Neural progenitor cell (in vitro differentiated cells): ENCODE data around the gene TMCC1. TPM values are rescaled to one million over a fixed set of nuclear protein-coding genes. Genes with fewer than 3 reads are reported as not detected.

ENCODE experiments used
- DNase-seq: peaks from one replicate; pipeline ENCODE4 v3.0.0-alpha.2; 2016; ENCODE audit warnings: low spot score
- H2AFZ ChIP-seq: fragments of 200-600 bp; sonication (generic); replicated peaks from 2 replicates; pipeline ENCODE4 v1.6.1; 2016; ENCODE audit warnings: antibody characterized with exemption
- H3F3A ChIP-seq: fragments of 200-600 bp; sonication (generic); 2 replicates; pipeline ENCODE4 v1.6.1; 2016; ENCODE audit warnings: antibody characterized with exemption, low read depth
- H3K27ac ChIP-seq: fragments of 200-600 bp; sonication (generic); 2 replicates; pipeline ENCODE4 v1.5.1; 2016; ENCODE audit warnings: mild to moderate bottlenecking
- H3K27me3 ChIP-seq: fragments of 200-600 bp; sonication (generic); 2 replicates; pipeline ENCODE4 v1.6.1; 2016; ENCODE audit warnings: mild to moderate bottlenecking, moderate library complexity
- H3K36me3 ChIP-seq: fragments of 200-600 bp; sonication (generic); 2 replicates; pipeline ENCODE4 v1.5.1; 2016
- H3K4me1 ChIP-seq: fragments of 200-600 bp; sonication (generic); 2 replicates; pipeline ENCODE4 v1.6.1; 2016; ENCODE audit warnings: mixed run types
- H3K4me2 ChIP-seq: fragments of 200-600 bp; sonication (generic); 2 replicates; pipeline ENCODE4 v1.6.1; 2016
- H3K4me3 ChIP-seq: fragments of 200-600 bp; sonication (generic); 2 replicates; pipeline ENCODE4 v1.5.1; 2016
- H3K79me2 ChIP-seq: fragments of 200-600 bp; sonication (generic); 2 replicates; pipeline ENCODE4 v1.6.1; 2016; ENCODE audit warnings: low read depth
- H3K9ac ChIP-seq: fragments of 200-600 bp; sonication (generic); 2 replicates; pipeline ENCODE4 v1.6.1; 2016
- H3K9me3 ChIP-seq: fragments of 200-600 bp; sonication (generic); 2 replicates; pipeline ENCODE4 v1.5.1; 2016; ENCODE audit warnings: low read depth
- H4K20me1 ChIP-seq: fragments of 200-600 bp; sonication (generic); 2 replicates; pipeline ENCODE4 v1.6.1; 2016; ENCODE audit warnings: low read depth
- H3K27ac Mint-ChIP-seq: 3 replicates; pipeline ENCODE4 v1.8.0; 2021; ENCODE audit warnings: mixed read lengths
- H3K27me3 Mint-ChIP-seq: 2 replicates; pipeline ENCODE4 v1.8.0; 2022; ENCODE audit warnings: low read depth, mild to moderate bottlenecking, inconsistent platforms, moderate library complexity, mixed read lengths; ENCODE audit not compliant: insufficient read depth
- H3K36me3 Mint-ChIP-seq: 3 replicates; pipeline ENCODE4 v1.8.0; 2021; ENCODE audit warnings: mixed read lengths
- H3K4me1 Mint-ChIP-seq: 3 replicates; pipeline ENCODE4 v1.8.0; 2021; ENCODE audit warnings: mixed read lengths
- H3K4me3 Mint-ChIP-seq: 3 replicates; pipeline ENCODE4 v1.8.0; 2021; ENCODE audit warnings: mild to moderate bottlenecking, moderate library complexity, mixed read lengths
- H3K9me3 Mint-ChIP-seq: 3 replicates; pipeline ENCODE4 v1.8.0; 2020; ENCODE audit warnings: mixed read lengths
- EZH2 ChIP-seq: fragments of 200-600 bp; sonication (generic); IDR thresholded peaks from 2 replicates; pipeline ENCODE4 v1.6.1; 2017; ENCODE audit warnings: antibody characterized with exemption, mild to moderate bottlenecking, moderate library complexity
- EZH2phosphoT487 ChIP-seq: fragments of 200-600 bp; sonication (generic); IDR thresholded peaks from 2 replicates; pipeline ENCODE4 v1.6.1; 2017; ENCODE audit warnings: antibody characterized with exemption
- total RNA-seq: library from RNA; depleted of rRNA; stranded (reverse); fragments of >200 nt; gene quantifications from 2 replicates; pipeline ENCODE4 v1.2.3, GENCODE V29; 2015; ENCODE audit warnings: low replicate concordance
- TF ChIP-seq, protein P1 (sequence below): fragments of 200-600 bp; sonication (generic); IDR thresholded peaks from 2 replicates; pipeline ENCODE4 v1.5.1; 2017; ENCODE audit warnings: antibody characterized with exemption, mild to moderate bottlenecking

The TMCC1 gene
- total RNA-seq, 1 donor from 2014 or later, result 29.8 TPM

DNA sequence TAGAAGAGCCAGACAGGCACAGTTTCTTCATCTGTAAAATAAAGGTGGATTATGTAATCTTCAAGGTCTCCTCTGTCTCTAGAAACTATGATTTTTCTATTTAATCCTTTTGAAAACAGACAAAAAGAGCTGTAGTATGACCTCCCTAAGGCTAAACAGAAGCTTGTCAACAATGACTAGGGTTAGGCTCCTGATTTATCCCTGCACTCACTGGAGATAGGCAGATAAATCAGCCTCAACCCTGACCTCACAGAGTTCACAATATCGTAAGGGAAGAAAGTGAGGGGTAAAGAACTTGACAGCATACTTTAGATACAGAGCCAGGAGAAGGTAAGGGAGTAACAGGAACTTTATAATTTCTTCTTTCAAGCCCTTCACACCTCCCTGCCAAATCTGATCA is 124.8 kb downstream of the TMCC1 start:
- Histone ChIP-seq H3K79me2 (peaks cover 35% of the 10 kb centered on the region), H3K4me2 (peak overlapping the region; percentile 28), H3K4me1 (peaks cover 12% of the 10 kb centered on the region), H3K9me3 (no peaks in the 10 kb centered on the region), H3K4me3 (no peak overlapping the region), H3F3A (no peaks in the 10 kb centered on the region), H2AFZ (no peak overlapping the region), H3K36me3 (no peaks in the 10 kb centered on the region), H3K27ac (no peak overlapping the region), H3K9ac (no peak overlapping the region), H3K27me3 (no peaks in the 10 kb centered on the region), H4K20me1 (peaks cover 11% of the 10 kb centered on the region)
- DNase-seq, result no peak
- H3K27me3 Mint-ChIP-seq, result no peaks in the 10 kb centered on the region
- H3K36me3 Mint-ChIP-seq, result no peaks in the 10 kb centered on the region
- no peak overlapping the region for H3K27ac Mint-ChIP-seq
- H3K4me3 Mint-ChIP-seq, result no peak overlapping the region
- no peaks in the 10 kb centered on the region for H3K9me3 Mint-ChIP-seq
- H3K4me1 Mint-ChIP-seq, result peaks cover 7% of the 10 kb centered on the region
- TF ChIP-seq EZH2phosphoT487 (no peak), EZH2 (no peak)
- TF ChIP-seq, protein P1, sequence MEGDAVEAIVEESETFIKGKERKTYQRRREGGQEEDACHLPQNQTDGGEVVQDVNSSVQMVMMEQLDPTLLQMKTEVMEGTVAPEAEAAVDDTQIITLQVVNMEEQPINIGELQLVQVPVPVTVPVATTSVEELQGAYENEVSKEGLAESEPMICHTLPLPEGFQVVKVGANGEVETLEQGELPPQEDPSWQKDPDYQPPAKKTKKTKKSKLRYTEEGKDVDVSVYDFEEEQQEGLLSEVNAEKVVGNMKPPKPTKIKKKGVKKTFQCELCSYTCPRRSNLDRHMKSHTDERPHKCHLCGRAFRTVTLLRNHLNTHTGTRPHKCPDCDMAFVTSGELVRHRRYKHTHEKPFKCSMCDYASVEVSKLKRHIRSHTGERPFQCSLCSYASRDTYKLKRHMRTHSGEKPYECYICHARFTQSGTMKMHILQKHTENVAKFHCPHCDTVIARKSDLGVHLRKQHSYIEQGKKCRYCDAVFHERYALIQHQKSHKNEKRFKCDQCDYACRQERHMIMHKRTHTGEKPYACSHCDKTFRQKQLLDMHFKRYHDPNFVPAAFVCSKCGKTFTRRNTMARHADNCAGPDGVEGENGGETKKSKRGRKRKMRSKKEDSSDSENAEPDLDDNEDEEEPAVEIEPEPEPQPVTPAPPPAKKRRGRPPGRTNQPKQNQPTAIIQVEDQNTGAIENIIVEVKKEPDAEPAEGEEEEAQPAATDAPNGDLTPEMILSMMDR, result no peak

DNA sequence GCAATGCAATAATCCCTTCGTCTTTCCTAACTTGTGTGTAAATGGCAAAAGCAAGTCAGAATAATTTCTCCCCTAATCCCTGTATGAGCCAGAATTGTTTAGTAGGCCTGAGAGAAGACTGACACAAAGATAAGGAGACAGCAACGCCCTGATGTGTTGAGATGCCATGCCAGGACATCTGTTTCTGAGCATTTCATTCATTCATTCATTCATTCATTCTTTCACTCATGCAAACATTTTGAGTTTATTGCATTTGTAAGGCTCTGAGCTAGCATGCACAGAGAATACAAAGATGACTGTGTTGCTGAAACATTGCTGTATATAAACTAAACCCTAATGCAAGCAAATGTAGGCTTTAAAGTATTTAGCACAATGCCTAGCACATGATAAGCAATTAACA is 127.4 kb downstream of the TMCC1 start:
- Histone ChIP-seq H3K4me2 (no peak overlapping the region), H2AFZ (no peak overlapping the region), H3K79me2 (peaks cover 35% of the 10 kb centered on the region), H3K4me3 (no peak overlapping the region), H3K36me3 (no peaks in the 10 kb centered on the region), H4K20me1 (peaks cover 11% of the 10 kb centered on the region), H3K27me3 (no peaks in the 10 kb centered on the region), H3K9me3 (no peaks in the 10 kb centered on the region), H3F3A (no peaks in the 10 kb centered on the region), H3K9ac (no peak overlapping the region), H3K4me1 (peaks cover 12% of the 10 kb centered on the region), H3K27ac (no peak overlapping the region)
- Mint-ChIP-seq H3K27me3 (peaks cover 2% of the 10 kb centered on the region), H3K9me3 (no peaks in the 10 kb centered on the region), H3K4me1 (peaks cover 7% of the 10 kb centered on the region), H3K27ac (no peak overlapping the region), H3K36me3 (peaks cover 6% of the 10 kb centered on the region), H3K4me3 (no peak overlapping the region)
- TF ChIP-seq, protein P1, result no peak
- TF ChIP-seq EZH2 (no peak), EZH2phosphoT487 (no peak)
- no peak for DNase-seq

DNA sequence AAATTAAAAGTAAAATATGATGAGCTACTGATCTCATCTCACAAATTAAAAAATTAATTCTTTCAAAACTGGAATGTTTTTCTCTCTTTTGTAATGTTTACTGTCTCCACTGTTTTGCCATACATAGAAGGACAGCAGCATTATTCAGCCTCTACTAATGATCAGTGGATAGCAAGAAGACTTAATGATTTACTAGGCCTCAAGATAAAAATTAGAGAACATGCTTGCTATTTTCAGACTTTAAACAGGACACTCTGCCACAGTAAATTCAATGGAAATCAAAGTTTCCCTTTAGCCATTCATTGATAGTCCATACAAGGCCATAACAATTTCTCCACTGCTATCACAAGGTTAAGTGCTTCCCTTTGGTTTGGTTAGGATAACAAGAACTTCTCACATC is 129.4 kb downstream of the TMCC1 start:
- no peak overlapping the region for H3K4me3 ChIP-seq
- peaks cover 10% of the 10 kb centered on the region for H3K4me1 ChIP-seq
- H3K27ac ChIP-seq, result no peak overlapping the region
- H3K9ac ChIP-seq, result no peak overlapping the region
- no peaks in the 10 kb centered on the region for H3K36me3 ChIP-seq
- no peaks in the 10 kb centered on the region for H3K9me3 ChIP-seq
- Mint-ChIP-seq H3K27ac (no peak overlapping the region), H3K4me3 (no peak overlapping the region), H3K36me3 (peaks cover 6% of the 10 kb centered on the region), H3K27me3 (peaks cover 4% of the 10 kb centered on the region), H3K9me3 (no peaks in the 10 kb centered on the region), H3K4me1 (peaks cover 7% of the 10 kb centered on the region)
- no peak overlapping the region for H3K4me2 ChIP-seq
- H3K27me3 ChIP-seq, result no peaks in the 10 kb centered on the region
- peaks cover 10% of the 10 kb centered on the region for H4K20me1 ChIP-seq
- TF ChIP-seq EZH2phosphoT487, result no peak
- TF ChIP-seq EZH2, result no peak
- H3F3A ChIP-seq, result no peaks in the 10 kb centered on the region
- H3K79me2 ChIP-seq, result peaks cover 26% of the 10 kb centered on the region
- no peak for DNase-seq
- no peak overlapping the region for H2AFZ ChIP-seq

DNA sequence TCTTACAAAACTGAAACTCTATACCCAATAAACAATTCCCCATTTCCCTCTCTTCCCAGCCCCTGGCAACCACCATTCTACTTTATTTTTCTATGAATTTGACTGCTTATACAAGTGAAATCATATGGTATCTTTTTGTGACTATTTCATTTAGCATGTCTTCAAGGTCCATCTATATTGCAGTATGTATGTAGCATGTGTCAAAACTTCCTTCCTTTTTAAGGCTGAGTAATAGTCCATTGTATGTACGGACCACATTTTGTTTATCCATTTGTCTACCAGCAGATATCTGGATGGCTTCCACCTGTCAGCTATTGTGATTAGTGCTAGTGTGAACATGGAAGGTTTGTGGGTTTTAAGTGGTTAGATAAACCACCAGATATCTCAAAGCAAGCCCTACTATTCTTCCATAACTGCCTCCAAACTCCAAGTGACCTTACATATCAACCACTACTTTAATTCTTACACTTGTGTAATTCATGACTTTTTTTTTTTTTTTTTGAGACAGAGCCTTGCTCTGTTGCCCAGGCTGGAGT is 134.7 kb downstream of the TMCC1 start:
- H3K79me2 ChIP-seq, result peaks cover 4% of the 10 kb centered on the region
- H3F3A ChIP-seq, result no peaks in the 10 kb centered on the region
- no peak overlapping the region for H2AFZ ChIP-seq
- H3K27me3 Mint-ChIP-seq, result peaks cover 4% of the 10 kb centered on the region
- no peaks in the 10 kb centered on the region for H4K20me1 ChIP-seq
- H3K9ac ChIP-seq, result no peak overlapping the region
- no peaks in the 10 kb centered on the region for H3K36me3 ChIP-seq
- no peak overlapping the region for H3K27ac Mint-ChIP-seq
- H3K4me2 ChIP-seq, result no peak overlapping the region
- peaks cover 2% of the 10 kb centered on the region for H3K9me3 Mint-ChIP-seq
- no peak overlapping the region for H3K27ac ChIP-seq
- no peaks in the 10 kb centered on the region for H3K4me1 ChIP-seq
- H3K4me1 Mint-ChIP-seq, result no peaks in the 10 kb centered on the region
- H3K36me3 Mint-ChIP-seq, result peaks cover 21% of the 10 kb centered on the region
- H3K27me3 ChIP-seq, result no peaks in the 10 kb centered on the region
- no peak overlapping the region for H3K4me3 ChIP-seq
- TF ChIP-seq, protein P1, result no peak
- TF ChIP-seq EZH2 (no peak), EZH2phosphoT487 (no peak)
- H3K4me3 Mint-ChIP-seq, result no peak overlapping the region
- no peaks in the 10 kb centered on the region for H3K9me3 ChIP-seq
- no peak for DNase-seq
